NCI-H774 (cell line): ENCODE measurements around the gene PRRC1.
A peak's percentile ranks its signal among the peaks of the same experiment; 100 is the strongest.
"Not testable (repeated sequence)": the region's sequence is repeated elsewhere in the genome, so short reads cannot be mapped to it uniquely, and the experiment has no call there.

Source experiments
- DNase-seq: peaks from one replicate; lab custom pipeline; 2025; lab: John Stamatoyannopoulos, UW

The PRRC1 gene

DNA sequence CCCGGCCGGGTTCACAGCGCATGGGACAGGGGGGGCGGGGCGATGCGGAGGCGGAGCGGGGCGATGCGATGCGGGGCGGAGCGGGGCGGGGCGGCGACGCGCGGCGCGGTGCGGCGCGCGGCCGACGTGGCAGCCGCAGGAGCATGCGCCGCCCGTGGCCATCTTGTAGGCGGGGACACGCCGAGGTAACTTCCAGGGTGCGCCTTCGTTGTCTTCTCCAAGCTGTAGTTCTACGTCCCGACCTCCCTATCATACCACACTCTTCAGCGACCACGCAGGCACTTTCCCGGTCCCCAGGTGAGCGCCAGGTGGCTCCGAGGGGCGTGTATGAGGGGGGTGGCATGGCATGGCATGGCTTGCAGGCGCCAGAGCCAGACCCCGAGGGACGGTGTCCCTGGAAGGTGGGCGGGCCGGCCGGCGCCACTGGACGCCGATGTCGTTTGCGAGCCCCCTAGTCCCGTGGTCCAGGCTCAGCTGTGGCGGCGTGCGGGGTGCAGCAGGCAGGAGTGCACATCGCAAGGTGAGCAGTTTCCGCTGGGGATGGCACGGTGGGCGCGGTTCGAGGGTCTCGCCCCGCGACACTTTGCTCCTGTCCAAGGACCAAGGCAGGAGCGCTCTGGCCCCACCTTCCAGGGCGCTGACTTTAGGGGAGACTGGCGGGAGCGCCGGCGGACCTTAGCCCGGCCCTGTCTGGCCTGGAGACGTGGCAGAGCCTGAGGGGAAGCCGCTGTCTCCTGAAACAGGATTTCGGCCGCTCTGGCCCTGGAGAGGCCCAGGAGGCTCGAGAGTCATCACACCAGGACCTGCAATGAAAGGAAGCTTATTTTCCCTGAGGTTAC lies at the start of gene PRRC1:
Gene PRRC1, plus strand, starts transcription at position 161 of the 839 bp plus-strand sequence. CDS start 5,840 bp downstream, outside the sequence.
- DNase-seq: peak; percentile 71

DNA sequence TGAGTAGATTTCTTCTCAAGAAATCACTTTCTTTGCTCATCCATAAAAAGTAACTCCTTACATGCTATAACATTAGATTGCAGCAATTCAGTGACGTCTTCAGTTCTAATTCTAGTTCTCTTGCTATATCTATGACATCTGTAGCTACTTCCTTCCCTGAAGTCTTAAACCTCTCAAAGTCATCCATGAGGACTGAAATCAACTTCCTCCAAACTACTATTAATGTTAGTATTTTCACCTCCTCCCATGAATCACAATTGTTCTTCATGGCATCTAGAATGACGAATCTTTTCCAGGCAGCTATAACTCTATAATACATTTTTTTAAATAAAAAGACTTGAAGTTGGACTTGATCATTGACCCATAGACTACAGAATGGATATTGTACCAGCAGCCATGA lies 46.2 kb upstream of the PRRC1 start:
- DNase-seq: no peak

DNA sequence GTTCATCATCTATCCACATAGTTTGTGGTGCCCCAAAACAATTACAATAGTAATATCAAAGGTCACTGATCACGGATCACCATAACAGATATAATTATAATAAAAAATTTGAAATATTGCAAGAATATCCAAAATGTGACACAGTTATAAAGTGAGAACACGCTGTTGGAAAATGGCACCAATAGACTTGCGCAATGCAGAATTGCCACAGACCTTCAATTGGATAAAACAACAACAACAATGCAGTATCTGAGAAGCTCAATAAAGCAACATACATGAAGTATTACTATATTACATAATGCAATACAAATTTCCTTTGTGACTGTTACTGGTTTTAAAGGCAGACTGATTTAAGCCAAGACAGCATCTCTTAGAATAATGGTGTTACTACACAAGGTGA lies 44.7 kb upstream of the PRRC1 start:
- no peak for DNase-seq

DNA sequence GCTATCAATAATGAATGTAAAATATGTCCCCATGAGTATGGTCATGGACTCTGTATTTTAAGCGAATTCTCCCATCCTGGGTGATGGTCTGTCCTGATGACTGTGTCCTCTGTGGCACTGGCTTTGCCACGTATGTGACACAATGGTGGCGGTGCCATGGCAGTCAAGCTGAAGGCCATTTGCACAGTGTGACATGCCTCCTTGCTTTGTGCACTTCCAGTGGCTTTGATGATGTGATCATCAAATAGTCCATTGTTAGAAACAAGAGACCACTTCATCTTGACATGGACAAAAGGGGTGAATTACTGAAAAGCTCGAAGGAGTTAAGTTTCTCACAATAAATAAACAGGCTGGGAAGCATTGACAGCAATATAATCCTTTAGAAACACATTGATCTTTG lies 31.0 kb upstream of the PRRC1 start:
- DNase-seq: no peak

DNA sequence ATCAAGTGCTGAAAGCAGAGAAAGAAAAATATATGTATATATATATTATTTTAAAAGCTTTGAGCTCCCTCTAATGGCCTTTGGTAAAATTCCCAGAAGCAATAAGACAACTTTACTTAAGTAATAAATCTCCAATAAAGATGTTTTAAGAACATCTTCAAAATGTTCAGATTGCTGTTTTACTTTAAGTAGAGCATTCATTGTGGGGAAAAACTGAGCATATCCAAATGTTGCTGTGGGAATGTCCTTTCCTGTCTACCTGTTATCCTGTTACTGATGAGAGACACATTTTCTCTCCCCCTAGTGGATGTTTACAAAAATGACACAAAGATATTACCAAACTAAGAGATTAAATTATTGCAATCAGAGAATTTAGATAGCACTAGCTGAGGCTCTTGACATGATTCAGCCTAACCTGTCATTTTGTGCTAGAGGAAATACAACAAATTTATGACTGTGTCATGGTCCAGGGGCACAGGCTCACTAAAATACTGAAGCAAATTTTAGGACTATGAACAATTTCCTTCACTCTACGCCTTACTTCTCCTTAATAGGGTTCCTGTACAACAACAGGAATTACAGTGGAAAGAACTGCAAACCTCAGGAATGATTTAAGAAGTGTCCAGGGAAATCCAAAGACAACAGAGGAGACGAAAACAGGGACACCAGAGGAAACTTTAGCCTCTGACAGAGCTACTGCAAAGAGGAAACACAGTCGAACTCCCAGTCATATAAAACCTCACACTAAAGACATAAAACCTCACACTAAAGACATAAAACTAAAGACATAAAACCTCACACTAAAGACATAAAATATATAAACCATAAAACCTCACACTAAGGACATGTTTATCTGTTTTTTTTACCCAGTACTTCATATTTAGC lies 24.3 kb upstream of the PRRC1 start:
- peak; percentile 58 for DNase-seq

DNA sequence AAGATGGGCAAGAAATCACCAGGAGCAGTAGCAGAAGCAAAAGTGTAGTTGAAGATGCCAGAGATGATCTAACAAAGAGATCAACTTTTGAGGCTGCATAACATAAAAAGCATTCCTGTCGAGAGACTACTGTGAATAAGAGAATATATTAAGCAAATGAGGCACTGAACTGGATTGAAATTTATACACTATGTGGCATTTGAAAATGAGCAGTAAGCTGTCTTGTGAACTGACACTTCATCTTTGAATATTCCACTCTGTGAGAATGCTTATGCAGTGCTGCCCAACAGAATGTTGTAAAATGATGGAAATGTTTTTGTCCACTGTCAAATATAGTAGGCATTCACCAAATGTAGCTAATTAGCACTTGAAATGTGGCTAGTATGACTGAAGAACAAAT lies 18.9 kb upstream of the PRRC1 start:
- DNase-seq: no peak

GRCh38 chr5:127505905-127506304 lies 11.5 kb upstream of the PRRC1 start:
- no peak for DNase-seq

GRCh38 chr5:127506616-127507015 lies 10.8 kb upstream of the PRRC1 start:
- no peak for DNase-seq

DNA sequence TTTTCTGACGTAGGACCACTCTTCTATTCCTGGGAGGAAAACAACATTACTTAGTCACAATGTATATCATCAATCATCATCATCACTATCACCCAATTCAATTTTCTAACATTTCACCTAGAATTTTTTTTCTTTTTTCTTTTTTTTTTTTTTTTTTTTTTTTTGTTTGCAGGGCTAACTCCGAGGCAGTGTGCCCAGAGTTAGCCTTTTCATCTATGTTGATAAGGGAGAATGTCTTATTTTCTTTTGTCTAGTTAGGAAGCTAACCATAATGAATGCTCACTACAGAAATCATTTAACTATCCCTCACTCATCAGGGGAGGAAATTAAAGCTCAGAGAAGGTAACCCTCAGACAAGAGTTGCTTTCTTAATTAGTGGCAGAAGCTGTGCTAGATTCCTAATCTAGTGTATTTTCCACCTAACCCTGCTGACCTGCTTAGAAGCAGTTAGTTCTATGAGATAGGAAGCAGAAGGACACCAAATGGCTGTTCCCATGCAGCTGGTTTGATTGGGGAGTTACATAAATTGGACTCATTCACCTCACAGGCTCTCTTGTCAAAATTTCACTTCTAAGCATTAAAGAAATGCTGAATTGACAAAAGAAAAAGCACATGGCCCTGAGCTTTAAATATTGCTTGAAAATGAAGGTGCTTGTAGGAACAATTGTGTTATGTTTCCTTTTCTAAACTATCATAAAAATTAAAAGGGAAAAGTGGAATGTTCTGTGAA lies 8.6 kb upstream of the PRRC1 start:
- DNase-seq: no peak

DNA sequence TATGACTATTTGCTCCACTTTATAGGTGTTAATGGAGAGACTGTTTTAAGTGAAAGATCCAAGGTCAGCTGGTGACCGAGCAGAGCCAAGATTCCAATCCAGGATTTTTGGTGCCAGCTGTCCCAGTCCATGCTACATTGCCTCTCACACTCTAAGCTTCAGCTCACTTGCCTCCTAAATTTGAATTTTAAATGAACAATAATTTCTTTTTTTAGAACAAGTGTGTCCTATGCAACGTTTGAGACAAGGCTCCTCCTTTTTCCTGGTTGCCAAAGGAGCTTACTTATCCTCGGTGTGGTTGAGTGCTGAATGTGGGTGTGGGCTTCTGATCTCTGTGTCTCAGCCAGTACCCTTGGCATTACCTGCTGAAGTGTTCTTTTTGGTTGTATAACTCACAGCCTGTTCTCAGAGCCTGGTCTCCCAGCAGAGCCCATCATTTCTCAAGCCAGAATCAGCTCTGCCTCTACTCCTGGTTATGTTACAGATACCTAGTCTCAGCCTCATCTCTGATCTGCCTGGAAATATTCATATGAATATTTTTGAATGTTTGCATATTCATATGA lies 4.0 kb upstream of the PRRC1 start:
- DNase-seq: no peak

DNA sequence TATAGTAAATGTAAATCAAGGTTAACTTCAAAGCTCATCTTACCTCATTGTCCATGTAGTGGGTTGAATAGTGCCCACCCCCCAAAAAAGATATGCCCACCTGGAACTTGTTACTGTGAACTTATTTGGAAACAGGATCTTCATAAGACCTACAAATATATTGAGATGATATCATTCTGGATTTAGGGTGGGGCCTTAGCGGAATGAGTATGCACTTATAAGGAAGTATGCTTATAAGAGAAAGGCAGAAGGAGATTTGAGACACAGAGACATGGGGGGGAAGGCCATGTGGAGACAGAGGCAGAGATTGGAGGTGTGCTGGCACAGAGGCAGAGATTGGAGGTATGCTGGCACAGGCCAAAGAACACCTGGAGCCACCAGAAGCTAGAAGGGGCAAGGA lies 2.6 kb upstream of the PRRC1 start:
- no peak for DNase-seq

GRCh38 chr5:127515693-127516440 lies 1.6 kb upstream of the PRRC1 start:
- DNase-seq: peak; percentile 53

- no peak for DNase-seq
These were observed 345 bp upstream of the PRRC1 start for GRCh38 chr5:127517110-127517479.

DNA sequence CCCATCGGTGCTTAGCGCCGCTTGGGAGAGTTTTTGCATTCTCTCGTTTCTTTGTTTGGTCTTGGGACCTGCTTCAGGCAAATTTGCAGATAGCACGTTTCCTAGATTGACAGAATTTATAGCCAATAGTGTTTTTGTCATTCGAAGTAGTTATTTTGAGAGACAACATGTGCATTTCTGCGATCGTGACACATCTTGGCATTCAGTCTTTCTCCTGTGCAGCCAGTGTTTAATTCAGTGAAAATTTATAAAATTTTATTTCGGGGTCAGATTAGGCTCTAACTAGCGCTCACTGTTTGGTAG lies 830 bp downstream of the PRRC1 start:
- no peak for DNase-seq

- no peak for DNase-seq
These were observed 2.1 kb downstream of the PRRC1 start for GRCh38 chr5:127519527-127519926.

DNA sequence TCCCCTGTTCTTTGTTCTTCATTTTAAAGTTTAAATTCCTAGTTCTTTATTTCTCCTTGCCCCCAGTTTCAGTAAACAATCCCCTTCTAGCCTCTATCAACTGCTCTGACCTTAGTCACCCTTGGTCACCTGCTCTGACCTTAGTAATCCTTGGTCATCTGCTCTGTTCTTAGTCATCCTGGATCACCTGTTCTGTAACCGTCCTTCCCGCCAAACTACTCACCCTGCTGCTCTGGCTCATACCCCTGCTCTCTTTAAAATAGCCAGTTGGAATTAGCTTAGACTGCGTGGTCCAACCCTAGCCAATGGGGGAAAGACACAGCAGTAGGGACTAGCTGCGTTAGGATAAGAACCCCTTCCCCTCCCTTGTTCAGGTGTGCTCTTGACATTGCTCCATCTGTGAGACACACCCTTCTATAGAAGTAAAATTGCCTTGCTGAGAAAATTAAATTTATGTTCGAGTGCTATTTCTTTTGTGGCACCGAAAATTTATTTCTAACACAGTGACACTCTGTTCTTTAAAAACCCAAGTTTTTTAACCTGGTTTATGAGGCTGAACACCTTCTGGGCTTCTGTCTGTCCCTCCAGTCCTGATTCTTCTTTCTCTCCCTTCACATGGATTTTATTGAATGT lies 3.8 kb downstream of the PRRC1 start:
- no peak for DNase-seq

GRCh38 chr5:127525181-127525580 lies 7.7 kb downstream of the PRRC1 start:
- no peak for DNase-seq

GRCh38 chr5:127529904-127530682 lies 12.7 kb downstream of the PRRC1 start:
- no peak for DNase-seq

DNA sequence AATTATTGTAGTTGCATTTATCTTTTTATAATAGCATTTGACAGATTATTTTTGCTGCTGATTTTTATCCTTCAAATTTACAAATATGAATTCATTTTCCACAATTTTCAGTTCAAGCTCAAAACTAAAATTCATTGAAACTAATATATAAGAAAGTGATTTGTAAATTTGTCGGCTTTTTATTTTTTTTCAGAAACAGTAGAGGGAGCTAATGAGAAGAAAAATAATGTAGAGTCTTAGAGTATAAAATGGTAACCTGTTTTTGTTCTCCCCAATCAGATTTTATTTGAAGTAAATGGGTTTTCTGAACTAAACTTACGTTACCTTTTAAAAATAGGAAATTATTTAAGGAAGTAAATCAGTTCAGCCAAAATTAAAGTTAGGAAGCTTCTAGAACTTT lies 19.2 kb downstream of the PRRC1 start:
- DNase-seq: no peak

DNA sequence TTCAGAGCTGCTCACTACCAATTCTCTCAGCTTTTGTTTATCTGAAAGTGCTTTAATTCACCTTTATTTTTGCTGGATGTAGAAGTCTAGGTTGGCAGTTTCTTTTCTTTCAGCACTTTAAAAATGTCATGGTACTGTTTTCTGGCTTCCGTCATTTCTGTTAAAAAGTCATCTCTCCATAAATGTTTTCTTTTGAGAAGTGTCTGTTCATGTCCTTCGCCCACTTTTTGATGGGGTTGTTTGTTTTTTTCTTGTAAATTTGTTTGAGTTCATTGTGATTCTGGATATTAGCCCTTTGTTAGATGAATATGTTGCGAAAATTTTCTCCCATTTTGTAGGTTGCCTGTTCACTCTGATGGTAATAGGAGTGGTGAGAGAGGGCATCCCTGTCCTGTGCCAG lies 23.1 kb downstream of the PRRC1 start:
- DNase-seq: not testable (repeated sequence)
